Mesenchymal stem cell (in vitro differentiated cells and primary cell): ENCODE data around the gene THSD7A.
A peak's percentile ranks its signal among the peaks of the same experiment; 100 is the strongest.

Source experiments
- DNase-seq: peaks from one replicate; pipeline ENCODE4 v3.0.0-alpha.2; 2013
- H2AFZ ChIP-seq: one replicate; pipeline ENCODE4 v1.6.1; 2013; ENCODE audit warnings: low read depth, mild to moderate bottlenecking, control low read depth, inconsistent platforms, low read length, moderate library complexity
- H2AK5ac ChIP-seq: 2 replicates; pipeline ENCODE4 v1.6.1; 2013; ENCODE audit warnings: low read length, moderate library complexity, mild to moderate bottlenecking, inconsistent platforms; ENCODE audit not compliant: severe bottlenecking
- H2BK120ac ChIP-seq: one replicate; pipeline ENCODE4 v1.6.1; 2013; ENCODE audit warnings: low read depth, mild to moderate bottlenecking, inconsistent platforms, low read length, moderate library complexity
- H2BK12ac ChIP-seq, 2 experiments: one replicate each; pipeline ENCODE4 v1.6.1; 2013; ENCODE audit warnings: inconsistent platforms in 2 of 2, low read length in 2 of 2, mild to moderate bottlenecking in 2 of 2, moderate library complexity in 2 of 2, control low read depth in 1 of 2
- H2BK15ac ChIP-seq: one replicate; pipeline ENCODE4 v1.6.1; 2013; ENCODE audit warnings: mild to moderate bottlenecking, low read depth, inconsistent platforms; ENCODE audit not compliant: poor library complexity, severe bottlenecking
- H2BK5ac ChIP-seq: 2 replicates; pipeline ENCODE4 v1.6.1; 2013; ENCODE audit warnings: low read depth, mild to moderate bottlenecking, low read length, control low read depth, inconsistent platforms; ENCODE audit not compliant: poor library complexity, severe bottlenecking
- H3K14ac ChIP-seq, 2 experiments: one replicate each; pipeline ENCODE4 v1.6.1; 2013; ENCODE audit warnings: inconsistent platforms in 2 of 2, low read length in 2 of 2, control low read depth in 1 of 2, mild to moderate bottlenecking in 1 of 2, moderate library complexity in 1 of 2
- H3K18ac ChIP-seq, 2 experiments: one replicate each; pipeline ENCODE4 v1.6.1; 2013; ENCODE audit warnings: inconsistent platforms in 2 of 2, low read length in 2 of 2, control low read depth in 1 of 2, low read depth in 1 of 2, mild to moderate bottlenecking in 1 of 2
- H3K23ac ChIP-seq, 2 experiments: one replicate each; pipeline ENCODE4 v1.6.1; 2013; ENCODE audit warnings: inconsistent platforms in 2 of 2, low read length in 2 of 2, mild to moderate bottlenecking in 2 of 2, moderate library complexity in 2 of 2, control low read depth in 1 of 2
- H3K27ac ChIP-seq: 2 replicates; pipeline ENCODE4 v1.5.1; 2013; ENCODE audit warnings: mild to moderate bottlenecking, moderate library complexity, low read length, control low read depth, inconsistent platforms; ENCODE audit not compliant: poor library complexity, severe bottlenecking
- H3K27me3 ChIP-seq, 2 experiments: 2 replicates each; pipeline versions ENCODE4 v1.6.1 to v1.7.0; 2013; ENCODE audit warnings: low read length in 2 of 2, mild to moderate bottlenecking in 2 of 2, moderate library complexity in 2 of 2, control low read depth in 1 of 2, inconsistent platforms in 1 of 2; ENCODE audit not compliant: control insufficient read depth in 1 of 2, insufficient read depth in 1 of 2
- H3K36me3 ChIP-seq, 2 experiments: 2 replicates each; pipeline versions ENCODE4 v1.6.1 to v1.7.0; 2013; ENCODE audit warnings: low read length in 2 of 2, control low read depth in 1 of 2, inconsistent platforms in 1 of 2, low read depth in 1 of 2, mild to moderate bottlenecking in 1 of 2; ENCODE audit not compliant: insufficient read depth in 2 of 2, control insufficient read depth in 1 of 2
- H3K4ac ChIP-seq, 2 experiments: one replicate each; pipeline ENCODE4 v1.6.1; 2013; ENCODE audit warnings: inconsistent platforms in 2 of 2, low read length in 2 of 2, mild to moderate bottlenecking in 2 of 2, moderate library complexity in 2 of 2, control low read depth in 1 of 2, low read depth in 1 of 2
- H3K4me1 ChIP-seq: 2 replicates; pipeline ENCODE4 v1.6.1; 2013; ENCODE audit warnings: low read depth, low read length, control low read depth; ENCODE audit not compliant: control insufficient read depth, insufficient read depth
- H3K4me2 ChIP-seq: 2 replicates; pipeline ENCODE4 v1.6.1; 2013; ENCODE audit warnings: low read length, mild to moderate bottlenecking, inconsistent platforms; ENCODE audit not compliant: poor library complexity, severe bottlenecking
- H3K4me3 ChIP-seq, 2 experiments: 2 replicates each; pipeline versions ENCODE4 v1.5.1 to v1.7.0; 2013; ENCODE audit warnings: low read length in 2 of 2, mild to moderate bottlenecking in 2 of 2, control low read depth in 1 of 2, low read depth in 1 of 2; ENCODE audit not compliant: insufficient read depth in 1 of 2
- H3K79me1 ChIP-seq: replicated peaks from 2 replicates; pipeline ENCODE4 v1.6.1; 2013; ENCODE audit warnings: mild to moderate bottlenecking, control low read depth, low read length, inconsistent platforms; ENCODE audit not compliant: poor library complexity, severe bottlenecking
- H3K9ac ChIP-seq: 2 replicates; pipeline ENCODE4 v1.7.0; 2013; ENCODE audit warnings: mild to moderate bottlenecking, low read length, moderate library complexity
- H3K9me3 ChIP-seq: 2 replicates; pipeline ENCODE4 v1.7.0; 2013; ENCODE audit warnings: mild to moderate bottlenecking, low read length; ENCODE audit not compliant: control insufficient read depth
- H4K8ac ChIP-seq: one replicate; pipeline ENCODE4 v1.6.1; 2013; ENCODE audit warnings: inconsistent platforms, mild to moderate bottlenecking, low read length, moderate library complexity
- H4K91ac ChIP-seq: one replicate; pipeline ENCODE4 v1.6.1; 2013; ENCODE audit warnings: mild to moderate bottlenecking, low read length, inconsistent platforms
- WGBS: methylation state at CpG from one replicate; pipeline ENCODE4 v1.1.7; 2013; ENCODE audit warnings: mixed read lengths; 5-methylcytosine and 5-hydroxymethylcytosine counted together

THSD7A gene

DNA sequence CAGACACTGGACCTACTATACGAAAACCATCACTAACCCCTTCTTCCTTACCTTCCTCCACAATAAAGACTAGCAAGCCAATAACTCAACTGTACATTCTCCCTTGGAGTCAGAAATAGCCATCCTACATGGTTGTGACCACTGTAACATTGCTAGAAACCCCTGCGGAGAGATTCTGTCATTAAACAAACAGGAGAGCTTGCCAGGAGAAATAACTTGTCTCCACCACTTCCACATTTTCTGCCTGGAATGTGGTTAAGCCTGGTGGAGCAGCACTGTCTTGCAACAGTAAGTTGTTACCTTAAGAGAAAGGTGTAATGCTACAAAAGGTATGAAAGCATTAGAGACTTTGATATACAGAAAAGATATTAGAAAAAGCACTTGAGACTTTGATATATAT, 45.8 kb downstream of the THSD7A start:
- Histone ChIP-seq H4K8ac (no peak overlapping the region), H3K14ac (no peak overlapping the region), H3K4me1 (no peaks in the 10 kb centered on the region), H2BK15ac (no peak overlapping the region), H3K4ac (no peak overlapping the region), H3K79me1 (no peaks in the 10 kb centered on the region), H3K9me3 (no peaks in the 10 kb centered on the region), H2BK12ac (no peak overlapping the region), H3K4me2 (peak overlapping the region; percentile 22), H3K4me3 (no peak overlapping the region), H2AK5ac (no peak overlapping the region), H2BK5ac (no peak overlapping the region), H3K9ac (no peak overlapping the region), H3K27ac (peak overlapping the region; percentile 65), H3K18ac (no peak overlapping the region), H4K91ac (no peak overlapping the region), H3K36me3 (no peaks in the 10 kb centered on the region), H3K23ac (no peak overlapping the region), H3K27me3 (no peaks in the 10 kb centered on the region), H2AFZ (no peak overlapping the region), H2BK120ac (no peak overlapping the region)
- no peak for DNase-seq
- WGBS = 100% methylated on average over 2 of the region's 2 CpGs

DNA sequence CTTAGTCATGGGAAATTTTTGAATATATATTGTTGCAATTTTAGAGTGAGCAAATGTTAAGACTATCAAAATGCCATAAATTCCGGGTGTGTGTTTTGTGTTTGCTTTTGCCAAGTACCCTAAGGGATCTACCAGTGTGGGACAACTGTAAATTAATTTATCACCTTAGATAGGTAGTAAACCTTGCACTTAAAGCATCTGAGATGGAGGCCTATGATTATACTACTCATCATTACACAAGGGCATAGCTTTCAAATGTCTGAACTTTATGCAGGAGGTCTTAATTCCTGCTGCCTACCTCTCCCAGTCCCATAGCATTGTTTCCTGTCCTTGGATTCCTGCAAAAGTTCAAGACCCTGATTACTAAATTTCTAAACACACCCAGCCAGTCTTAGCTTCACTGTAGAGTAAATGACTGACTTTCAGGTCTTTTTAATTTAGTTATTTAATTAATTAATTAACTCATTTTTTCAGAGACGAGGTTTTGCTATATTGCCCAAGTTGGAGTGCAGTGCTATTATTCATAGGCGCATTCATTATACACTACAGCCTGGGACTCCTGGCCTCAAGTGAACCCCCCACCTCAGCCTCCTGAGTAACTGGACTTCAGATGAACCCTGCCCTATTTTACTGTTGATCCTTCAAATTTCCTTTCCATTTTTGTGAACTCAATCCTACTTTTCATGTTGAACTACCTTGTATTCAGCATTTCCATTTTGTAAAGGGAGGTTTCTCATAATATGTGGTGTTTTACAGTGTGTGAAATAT, 47.0 kb downstream of the THSD7A start:
- WGBS = 95% methylated on average over 2 of the region's 3 CpGs
- Histone ChIP-seq H2BK12ac (no peak overlapping the region), H3K9ac (no peak overlapping the region)

DNA sequence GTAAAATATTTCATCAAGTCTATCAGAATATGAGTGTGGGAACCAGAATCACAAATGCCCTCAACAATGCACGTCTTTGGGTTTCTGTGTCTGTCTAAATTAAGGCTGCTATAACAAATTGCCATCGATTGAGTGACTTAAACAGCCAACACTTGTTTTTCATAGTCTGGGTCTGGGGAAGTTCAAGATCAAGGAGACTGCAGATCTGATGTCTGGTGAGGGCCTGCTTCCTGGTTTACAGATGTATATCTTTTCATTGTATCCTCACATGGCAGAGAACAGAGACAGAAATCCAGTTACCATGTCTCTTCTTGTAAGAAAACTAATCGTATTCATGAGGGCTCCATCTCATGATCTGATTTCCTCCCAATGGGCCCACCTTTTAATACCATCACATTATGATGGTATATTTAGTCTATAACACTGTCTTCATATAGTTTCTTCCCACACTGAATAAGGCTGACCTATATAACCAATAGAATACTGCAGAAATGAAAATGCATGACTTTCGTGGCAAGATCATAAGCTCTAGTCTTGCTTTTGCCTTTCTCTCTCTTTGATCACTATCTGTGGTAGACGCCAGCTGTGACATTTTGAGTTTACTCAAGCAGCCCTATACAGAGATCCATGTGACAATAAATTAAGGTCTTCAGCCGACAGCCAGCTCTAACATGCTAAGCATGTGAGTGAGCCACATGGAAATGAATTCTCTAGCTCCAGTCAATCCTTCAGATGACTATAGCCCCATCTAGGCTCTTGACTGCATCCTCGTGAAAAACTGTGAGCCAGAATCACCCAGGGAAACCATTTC, 51.9 kb downstream of the THSD7A start:
- Histone ChIP-seq H3K27ac (no peak overlapping the region), H3K79me1 (no peaks in the 10 kb centered on the region), H3K14ac (no peak overlapping the region), H3K18ac (no peak overlapping the region), H2BK15ac (no peak overlapping the region), H3K9me3 (peaks cover 3% of the 10 kb centered on the region), H2BK12ac (no peak overlapping the region), H3K4ac (no peak overlapping the region), H3K36me3 (no peaks in the 10 kb centered on the region), H3K9ac (no peak overlapping the region), H3K4me3 (no peak overlapping the region), H2BK5ac (no peak overlapping the region), H3K4me2 (no peak overlapping the region), H4K91ac (no peak overlapping the region), H3K23ac (no peak overlapping the region), H3K4me1 (no peaks in the 10 kb centered on the region), H4K8ac (no peak overlapping the region), H2AK5ac (no peak overlapping the region), H3K27me3 (no peaks in the 10 kb centered on the region), H2BK120ac (no peak overlapping the region), H2AFZ (no peak overlapping the region)
- WGBS = 68% methylated on average over 7 of the region's 7 CpGs
- DNase-seq = no peak

More for the DNA sequence above, 47.0 kb downstream of the THSD7A start:
- Histone ChIP-seq H3K36me3 (no peaks in the 10 kb centered on the region), H2BK5ac (no peak overlapping the region), H4K91ac (no peak overlapping the region), H2AFZ (no peak overlapping the region), H3K4ac (no peak overlapping the region), H3K4me2 (no peak overlapping the region), H3K18ac (no peak overlapping the region), H4K8ac (no peak overlapping the region), H2BK120ac (no peak overlapping the region), H2BK15ac (no peak overlapping the region), H3K9me3 (peaks cover 3% of the 10 kb centered on the region), H3K27me3 (no peaks in the 10 kb centered on the region), H3K27ac (no peak overlapping the region), H2AK5ac (no peak overlapping the region), H3K79me1 (no peaks in the 10 kb centered on the region), H3K14ac (no peak overlapping the region), H3K4me3 (no peak overlapping the region), H3K4me1 (no peaks in the 10 kb centered on the region), H3K23ac (no peak overlapping the region)
- no peak for DNase-seq

DNA sequence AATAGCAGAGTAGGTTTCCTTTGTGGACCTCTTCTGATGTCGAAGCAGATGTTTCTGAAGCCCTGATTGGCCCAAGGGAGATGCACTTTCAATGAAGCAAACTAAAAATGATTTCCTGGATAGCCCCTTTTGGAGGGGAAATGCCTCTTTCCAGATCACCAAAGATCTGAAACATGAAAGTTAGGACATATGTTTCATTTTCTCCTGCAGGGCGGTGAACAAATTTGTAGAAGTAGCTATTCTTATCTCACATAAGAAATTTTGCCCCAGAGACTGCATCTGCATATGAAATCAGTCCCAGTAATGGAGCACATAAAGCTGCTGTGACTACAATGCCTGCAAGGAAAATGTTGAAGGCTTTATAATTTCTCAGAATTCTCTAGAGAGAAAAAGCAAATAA, 56.0 kb downstream of the THSD7A start:
- Histone ChIP-seq H3K4me3 (no peak overlapping the region), H3K9ac (no peak overlapping the region), H2BK15ac (no peak overlapping the region), H2AK5ac (no peak overlapping the region), H3K36me3 (no peaks in the 10 kb centered on the region), H2BK12ac (no peak overlapping the region), H2BK5ac (no peak overlapping the region), H3K18ac (no peak overlapping the region), H3K9me3 (peaks cover 3% of the 10 kb centered on the region), H3K23ac (no peak overlapping the region), H3K14ac (no peak overlapping the region), H3K4ac (no peak overlapping the region), H2BK120ac (no peak overlapping the region), H3K4me1 (no peaks in the 10 kb centered on the region), H4K91ac (no peak overlapping the region), H3K27ac (no peak overlapping the region), H3K79me1 (no peaks in the 10 kb centered on the region), H2AFZ (no peak overlapping the region), H4K8ac (no peak overlapping the region), H3K4me2 (no peak overlapping the region), H3K27me3 (no peaks in the 10 kb centered on the region)
- 91% methylated on average over 2 of the region's 2 CpGs for WGBS
- no peak for DNase-seq
